ENCODE results near the gene BECN2. TPM values are rescaled to one million over a fixed set of nuclear protein-coding genes. Genes with fewer than 3 reads are reported as not detected.

Gene BECN2
- total RNA-seq, 1 donor from 2014 or later = not detected

- no peak for TF ChIP-seq CTCF (IDR thresholded peaks at IDR 0.05; ENCODE audit: insufficient read depth, low read length, severe bottlenecking)
- Histone ChIP-seq H3K4me3 (ENCODE audit: low read depth, low read length) (no peak overlapping the region), H3K27me3 (ENCODE audit: control insufficient read depth, insufficient read depth, low read length) (no peaks in the 10 kb centered on the region), H3K36me3 (ENCODE audit: control insufficient read depth, insufficient read depth, low read length) (no peaks in the 10 kb centered on the region)
- FAIRE-seq (no peak), DNase-seq (ENCODE audit: low read depth) (no peak)
Observed at GRCh38 chr1:241994171-241994570, 36.6 kb downstream of the BECN2 start.

- DNase-seq (ENCODE audit: low read depth) = no peak
- Histone ChIP-seq H3K27me3 (ENCODE audit: control insufficient read depth, insufficient read depth, low read length) (no peaks in the 10 kb centered on the region), H3K4me3 (ENCODE audit: low read depth, low read length) (no peak overlapping the region), H3K36me3 (ENCODE audit: control insufficient read depth, insufficient read depth, low read length) (no peaks in the 10 kb centered on the region)
- TF ChIP-seq CTCF (IDR thresholded peaks at IDR 0.05; ENCODE audit: insufficient read depth, low read length, severe bottlenecking) = no peak
- FAIRE-seq = no peak
Observed at GRCh38 chr1:241997401-241997998, 39.9 kb downstream of the BECN2 start.

- Histone ChIP-seq H3K27me3 (ENCODE audit: control insufficient read depth, insufficient read depth, low read length) (no peaks in the 10 kb centered on the region), H3K4me3 (ENCODE audit: low read depth, low read length) (no peak overlapping the region), H3K36me3 (ENCODE audit: control insufficient read depth, insufficient read depth, low read length) (no peaks in the 10 kb centered on the region)
- DNase-seq (ENCODE audit: low read depth) = peak; percentile 67
- no peak for FAIRE-seq
- peak; percentile 47 for TF ChIP-seq CTCF (IDR thresholded peaks at IDR 0.05; ENCODE audit: insufficient read depth, low read length, severe bottlenecking)
Observed at GRCh38 chr1:241998412-241998921, 40.9 kb downstream of the BECN2 start.

GRCh38 chr1:241999026-241999425 lies 41.5 kb downstream of the BECN2 start, which contains the start of gene MAP1LC3C:
TSS of gene MAP1LC3C (minus strand) at chr1:241999098. CDS start at chr1:241999008, 90 bp downstream.
- FAIRE-seq = no peak
- H3K4me3 ChIP-seq (ENCODE audit: low read depth, low read length) = no peak within 1 kb of the TSS
- TF ChIP-seq CTCF (IDR thresholded peaks at IDR 0.05; ENCODE audit: insufficient read depth, low read length, severe bottlenecking) = no peak

GRCh38 chr1:242000434-242000833 lies 42.9 kb downstream of the BECN2 start:
- no peak for DNase-seq (ENCODE audit: low read depth)
- TF ChIP-seq CTCF (IDR thresholded peaks at IDR 0.05; ENCODE audit: insufficient read depth, low read length, severe bottlenecking) = no peak

More at GRCh38 chr1:241999026-241999425, 41.5 kb downstream of the BECN2 start, which contains the start of gene MAP1LC3C:
- Histone ChIP-seq H3K27me3 (ENCODE audit: control insufficient read depth, insufficient read depth, low read length) (no peaks in the 10 kb centered on the region), H3K36me3 (ENCODE audit: control insufficient read depth, insufficient read depth, low read length) (no peaks in the 10 kb centered on the region)
- DNase-seq (ENCODE audit: low read depth) = no peak

GRCh38 chr1:242002072-242002471 lies 44.5 kb downstream of the BECN2 start:
- Histone ChIP-seq H3K4me3 (ENCODE audit: low read depth, low read length) (no peak overlapping the region), H3K27me3 (ENCODE audit: control insufficient read depth, insufficient read depth, low read length) (no peaks in the 10 kb centered on the region), H3K36me3 (ENCODE audit: control insufficient read depth, insufficient read depth, low read length) (no peaks in the 10 kb centered on the region)
- FAIRE-seq (no peak), DNase-seq (ENCODE audit: low read depth) (no peak)
- no peak for TF ChIP-seq CTCF (IDR thresholded peaks at IDR 0.05; ENCODE audit: insufficient read depth, low read length, severe bottlenecking)

More at GRCh38 chr1:242000434-242000833, 42.9 kb downstream of the BECN2 start:
- no peaks in the 10 kb centered on the region for H3K27me3 ChIP-seq (ENCODE audit: control insufficient read depth, insufficient read depth, low read length)
- no peaks in the 10 kb centered on the region for H3K36me3 ChIP-seq (ENCODE audit: control insufficient read depth, insufficient read depth, low read length)
- no peak for FAIRE-seq
- no peak overlapping the region for H3K4me3 ChIP-seq (ENCODE audit: low read depth, low read length)
